DOHH2 (cell line): ENCODE data around the gene MAP2.

Experiments used
- H3F3A ChIP-seq: fragments of 200-600 bp; sonication (generic), shearing (Covaris generic); 2 replicates; pipeline ENCODE4 v1.6.0; 2016; ENCODE audit warnings: antibody characterized with exemption, mild to moderate bottlenecking; ENCODE audit not compliant: control insufficient read depth, insufficient read depth
- H3K27ac ChIP-seq: fragments of 200-600 bp; sonication (generic); 2 replicates; pipeline ENCODE4 v1.5.1; 2014; ENCODE audit warnings: low read depth, mild to moderate bottlenecking, low read length, moderate library complexity
- H3K27me3 ChIP-seq: fragments of 200-600 bp; sonication (generic); 2 replicates; pipeline ENCODE4 v1.6.1; 2014; ENCODE audit warnings: mild to moderate bottlenecking, low read length, mixed read lengths; ENCODE audit not compliant: control insufficient read depth
- H3K36me3 ChIP-seq: fragments of 200-600 bp; sonication (generic); 2 replicates; pipeline ENCODE4 v1.6.1; 2014; ENCODE audit warnings: mild to moderate bottlenecking, low read length, moderate library complexity, mixed read lengths; ENCODE audit not compliant: control insufficient read depth
- H3K4me1 ChIP-seq: fragments of 200-600 bp; sonication (generic); 2 replicates; pipeline ENCODE4 v1.6.1; 2014; ENCODE audit warnings: mild to moderate bottlenecking, low read length, mixed read lengths; ENCODE audit not compliant: control insufficient read depth
- H3K4me2 ChIP-seq: fragments of 200-600 bp; sonication (generic); 2 replicates; pipeline ENCODE4 v1.6.0; 2014; ENCODE audit warnings: mild to moderate bottlenecking, low read length, moderate library complexity
- H3K4me3 ChIP-seq: fragments of 200-600 bp; sonication (generic); 2 replicates; pipeline ENCODE4 v1.5.1; 2014; ENCODE audit warnings: mild to moderate bottlenecking, low read length, mixed read lengths
- H3K79me2 ChIP-seq: fragments of 200-600 bp; sonication (generic); 2 replicates; pipeline ENCODE4 v1.6.1; 2014; ENCODE audit warnings: mild to moderate bottlenecking, low read length, mixed read lengths; ENCODE audit not compliant: control insufficient read depth
- H3K9me2 ChIP-seq: fragments of 200-600 bp; sonication (generic); replicated peaks from 2 replicates; pipeline ENCODE4 v1.6.1; 2014; ENCODE audit warnings: mild to moderate bottlenecking, low read length, mixed read lengths; ENCODE audit not compliant: control insufficient read depth
- H3K9me3 ChIP-seq: fragments of 200-600 bp; sonication (generic); 2 replicates; pipeline ENCODE4 v1.6.1; 2014; ENCODE audit warnings: antibody characterized with exemption, low read length, mixed read lengths; ENCODE audit not compliant: control insufficient read depth, insufficient read depth
- H4K20me1 ChIP-seq: fragments of 200-600 bp; sonication (generic); 2 replicates; pipeline ENCODE4 v1.6.0; 2014; ENCODE audit warnings: low read depth, mild to moderate bottlenecking, antibody characterized with exemption, low read length, moderate library complexity; ENCODE audit not compliant: control insufficient read depth, insufficient read depth
- CTCF ChIP-seq: fragments of 200-600 bp; sonication (generic); IDR thresholded peaks from one replicate; pipeline ENCODE4 v1.5.1; 2014; ENCODE audit warnings: antibody characterized with exemption, mild to moderate bottlenecking, low read depth, low read length; ENCODE audit not compliant: poor library complexity, severe bottlenecking
- EZH2phosphoT487 ChIP-seq: fragments of 200-600 bp; sonication (generic); IDR thresholded peaks from 2 replicates; pipeline ENCODE4 v1.6.1; 2017; ENCODE audit warnings: borderline replicate concordance, mild to moderate bottlenecking, antibody characterized with exemption, low read length, moderate library complexity, mixed read lengths

MAP2 gene

GRCh38 chr2:209395652-209396051, 28.2 kb upstream of the MAP2 start:
- Histone ChIP-seq H3K9me3 (no peaks in the 10 kb centered on the region), H3K4me3 (no peak overlapping the region), H3K4me1 (no peaks in the 10 kb centered on the region), H3K27ac (no peak overlapping the region), H3F3A (no peaks in the 10 kb centered on the region), H3K36me3 (no peaks in the 10 kb centered on the region), H3K79me2 (no peaks in the 10 kb centered on the region), H4K20me1 (no peaks in the 10 kb centered on the region), H3K4me2 (no peak overlapping the region), H3K27me3 (peaks cover 5% of the 10 kb centered on the region; the same call in 1 of the 2 replicates), H3K9me2 (no peaks in the 10 kb centered on the region)
- no peak for TF ChIP-seq EZH2phosphoT487
- TF ChIP-seq CTCF = no peak

GRCh38 chr2:209398463-209398862, 25.4 kb upstream of the MAP2 start:
- Histone ChIP-seq H3K9me3 (no peaks in the 10 kb centered on the region), H3K4me2 (no peak overlapping the region), H3F3A (no peaks in the 10 kb centered on the region), H3K36me3 (no peaks in the 10 kb centered on the region), H4K20me1 (no peaks in the 10 kb centered on the region), H3K27ac (no peak overlapping the region), H3K4me1 (no peaks in the 10 kb centered on the region), H3K9me2 (no peaks in the 10 kb centered on the region), H3K79me2 (no peaks in the 10 kb centered on the region), H3K27me3 (0 out of 2 replicates have a peak, but pooled peaks cover 3% of the 10 kb centered on the region), H3K4me3 (no peak overlapping the region)
- TF ChIP-seq EZH2phosphoT487 = no peak
- no peak for TF ChIP-seq CTCF

GRCh38 chr2:209401788-209402187, 22.1 kb upstream of the MAP2 start:
- Histone ChIP-seq H3K4me2 (no peak overlapping the region), H3K4me3 (no peak overlapping the region), H3K27me3 (no peaks in the 10 kb centered on the region), H3K9me3 (no peaks in the 10 kb centered on the region), H3F3A (no peaks in the 10 kb centered on the region), H4K20me1 (no peaks in the 10 kb centered on the region), H3K27ac (no peak overlapping the region), H3K9me2 (no peaks in the 10 kb centered on the region), H3K4me1 (no peaks in the 10 kb centered on the region), H3K79me2 (no peaks in the 10 kb centered on the region), H3K36me3 (no peaks in the 10 kb centered on the region)
- no peak for TF ChIP-seq CTCF
- TF ChIP-seq EZH2phosphoT487 = no peak

- H3K27me3 ChIP-seq = no peaks in the 10 kb centered on the region
- no peaks in the 10 kb centered on the region for H3F3A ChIP-seq
- H3K4me3 ChIP-seq = no peak overlapping the region
- no peaks in the 10 kb centered on the region for H4K20me1 ChIP-seq
- no peak overlapping the region for H3K4me2 ChIP-seq
- H3K36me3 ChIP-seq = no peaks in the 10 kb centered on the region
- H3K4me1 ChIP-seq = no peaks in the 10 kb centered on the region
- H3K9me2 ChIP-seq = no peaks in the 10 kb centered on the region
- H3K27ac ChIP-seq = no peak overlapping the region
- H3K9me3 ChIP-seq = no peaks in the 10 kb centered on the region
- no peak for TF ChIP-seq CTCF
- no peak for TF ChIP-seq EZH2phosphoT487
- no peaks in the 10 kb centered on the region for H3K79me2 ChIP-seq
Observed at GRCh38 chr2:209411296-209411695, 12.6 kb upstream of the MAP2 start.
